H1 (cell line): ENCODE results near the gene MYBPC2. TPM values are rescaled to one million over a fixed set of nuclear protein-coding genes. Genes with fewer than 3 reads are reported as not detected.

ENCODE experiments used
- GABPA ChIP-seq: IDR thresholded peaks from 2 replicates; pipeline ENCODE4 v1.6.1; 2011; ENCODE audit warnings: mild to moderate bottlenecking, low read length, moderate library complexity, borderline replicate concordance; ENCODE audit not compliant: insufficient read depth
- HDAC2 ChIP-seq, 2 experiments: fragments of 300-600 bp in 1 of 2; sonication (generic) in 1 of 2; IDR thresholded peaks; 2 replicates each; pipeline ENCODE4 v1.6.1; 2011 to 2012; ENCODE audit warnings: low read depth in 2 of 2, low read length in 2 of 2, mild to moderate bottlenecking in 2 of 2, moderate library complexity in 2 of 2, borderline replicate concordance in 1 of 2, inconsistent platforms in 1 of 2
- KDM5A ChIP-seq: fragments of 200-600 bp; IDR thresholded peaks from 2 replicates; pipeline ENCODE4 v1.7.1; 2012; ENCODE audit warnings: mild to moderate bottlenecking, low read length, inconsistent platforms, mixed read lengths
- RBBP5 ChIP-seq: IDR thresholded peaks from 2 replicates; pipeline ENCODE4 v1.7.1; 2012; ENCODE audit warnings: low read depth, mild to moderate bottlenecking, inconsistent platforms, low read length, moderate library complexity, borderline replicate concordance
- SP2 ChIP-seq: IDR thresholded peaks from 2 replicates; pipeline ENCODE4 v1.6.1; 2012; ENCODE audit warnings: mild to moderate bottlenecking, low read length, inconsistent platforms
- polyA plus RNA-seq, 7 experiments: library from polyadenylated mRNA; depleted of rRNA in 3 of 7; stranded (reverse) in 5 of 7; unstranded in 2 of 7; fragments of >200 nt in 5 of 7; fragments of 200-250 nt in 2 of 7; gene quantifications; 1 replicate in 5 of 7; 2 replicates in 1 of 7; 4 replicates in 1 of 7; pipeline versions ENCODE4 v1.2.1 to v1.2.3, GENCODE V29; 2011 to 2013; ENCODE audit warnings: missing spikeins in 2 of 7, mixed read lengths in 2 of 7
- total RNA-seq: library from RNA; stranded (reverse); fragmentation: NEBNext Ultra II Directional; extraction: Animal tissue kit (Norgen Biotek cat#: 25700); gene quantifications from 2 replicates; pipeline ENCODE4 v1.2.1, GENCODE V29; 2021

Gene MYBPC2
- total and polyA plus RNA-seq, 2 of the 8 experiments (the other 6 are each of a cell fraction or from before 2014, with no cell fraction given), result 1.8 to 3.1 TPM

DNA sequence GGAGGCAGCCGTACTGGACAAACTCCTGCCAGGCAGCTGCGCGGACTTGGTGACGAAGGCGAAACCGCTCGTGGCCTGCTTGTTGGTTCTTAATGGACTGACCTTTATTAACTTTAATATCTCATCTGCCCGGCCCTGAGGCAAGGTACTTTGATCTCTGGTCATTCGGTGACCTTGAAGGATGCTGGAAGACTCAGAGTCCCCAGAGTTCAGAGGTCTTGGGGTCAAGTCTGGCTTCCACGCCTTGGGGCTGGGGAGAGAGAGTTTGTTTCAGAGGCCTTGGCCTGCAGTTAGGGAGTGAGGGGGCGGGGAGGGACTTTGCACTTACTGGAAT, 34.0 kb downstream of the MYBPC2 start (continued):
- no peak for TF ChIP-seq HDAC2 (IDR thresholded peaks at IDR 0.05; ENCODE audit: borderline replicate concordance in 1 of 2, low read depth in 2 of 2, low read length in 2 of 2)
- no peak for TF ChIP-seq SP2
- TF ChIP-seq KDM5A, result no peak
- TF ChIP-seq RBBP5, result no peak
- no peak for TF ChIP-seq GABPA
- TF ChIP-seq, all 59 proteins: peak for 0
